ENCODE results near the gene TCAIM. TPM values are rescaled to one million over a fixed set of nuclear protein-coding genes. Genes with fewer than 3 reads are reported as not detected.

TCAIM gene
- total and polyA plus RNA-seq, 2 of the 4 experiments (the other 2 are of a cell fraction), result 11.0 to 21.5 TPM

DNA sequence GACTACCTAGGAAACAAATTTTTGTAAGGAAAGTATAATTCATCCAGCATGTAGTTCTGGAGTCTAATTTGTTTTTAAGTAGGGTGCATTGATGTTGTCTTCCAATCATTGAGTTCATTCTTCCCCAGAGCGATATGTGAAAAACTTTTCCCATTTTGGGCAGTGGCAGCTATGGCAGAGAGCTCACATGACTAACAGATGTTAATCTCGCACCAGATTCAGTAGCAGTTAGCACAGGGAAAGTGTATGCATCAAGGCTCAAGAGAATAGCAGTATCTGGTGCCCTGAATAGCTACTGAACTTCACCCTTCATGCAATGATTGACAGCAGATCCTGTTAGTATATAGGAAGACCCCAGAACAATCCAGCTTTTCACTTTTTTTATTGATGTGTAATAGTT is 46.3 kb upstream of the TCAIM start:
- Histone ChIP-seq H2AFZ (replicated peaks; ENCODE audit: low read length, poor library complexity) (no peak overlapping the region), H3K14ac (replicated peaks; ENCODE audit: low read depth, low read length) (no peak overlapping the region), H3K56ac (ENCODE audit: extremely low read depth, insufficient read depth, low read length) (no peak overlapping the region), H2AK9ac (replicated peaks; ENCODE audit: low read depth, low read length, poor library complexity) (no peak overlapping the region), H2BK5ac (ENCODE audit: low read depth, low read length, poor library complexity, severe bottlenecking) (no peak overlapping the region), H3K4me3 (ENCODE audit: insufficient read depth, low read depth, low read length) (no peak overlapping the region), H3K36me3 (ENCODE audit: control insufficient read depth, insufficient read depth, low read length) (no peaks in the 10 kb centered on the region), H2BK120ac (ENCODE audit: low read depth, low read length) (no peak overlapping the region), H3K18ac (ENCODE audit: low read depth, low read length) (no peak overlapping the region), H4K8ac (ENCODE audit: low read depth in 2 of 2, low read length in 2 of 2) (no peak overlapping the region), H4K20me1 (ENCODE audit: insufficient read depth, low read length) (no peaks in the 10 kb centered on the region), H3K27ac (ENCODE audit: insufficient read depth, low read length) (no peak overlapping the region), H3K27me3 (ENCODE audit: control insufficient read depth, insufficient read depth, low read length) (no peaks in the 10 kb centered on the region), H3K4ac (ENCODE audit: low read depth, low read length) (no peak overlapping the region), H3K9me1 (ENCODE audit: insufficient read depth, low read length) (no peaks in the 10 kb centered on the region), H3K23ac (ENCODE audit: low read depth, low read length) (no peak overlapping the region), H4K5ac (ENCODE audit: low read depth, low read length) (no peak overlapping the region), H2AK5ac (ENCODE audit: low read depth, low read length) (no peak overlapping the region), H3K4me2 (ENCODE audit: low read depth, low read length) (no peak overlapping the region), H2BK20ac (ENCODE audit: low read depth, low read length) (no peak overlapping the region), H3K4me1 (ENCODE audit: control insufficient read depth, insufficient read depth, low read length) (no peaks in the 10 kb centered on the region), H3K9me3 (ENCODE audit: control insufficient read depth, insufficient read depth, low read length) (no peaks in the 10 kb centered on the region), H3K79me1 (ENCODE audit: low read depth in 1 of 2, low read length in 2 of 2) (no peaks in the 10 kb centered on the region), H3K9ac (ENCODE audit: low read depth, low read length) (no peak overlapping the region), H4K91ac (ENCODE audit: insufficient read depth, low read depth, low read length) (no peak overlapping the region), H2BK15ac (ENCODE audit: low read depth, low read length) (no peak overlapping the region)
- dilution Hi-C loops (cut with HindIII; ENCODE audit: low sequenced_read_pairs, unreplicated experiment) (no loop called here), in situ Hi-C loops (cut with MboI; ENCODE audit: low sequenced_read_pairs) (no loop called here), intact Hi-C loops (cut with micrococcal nuclease) (no loop called here)
- TF ChIP-seq RAD21 (IDR thresholded peaks at IDR 0.05; ENCODE audit: low read length) (no peak), ELK1 (IDR thresholded peaks at IDR 0.05; ENCODE audit: borderline replicate concordance, low read depth, low read length) (no peak)
- WGBS, 2 experiments (ENCODE audit: extremely low coverage in 2 of 2, insufficient read length in 1 of 2), result no CpG with 5 or more reads among the region's 2 CpGs
- ATAC-seq (ENCODE audit: low read depth), result no peak
- BruUV-seq (replicated peaks), result no TSS peak
- DNase-seq, result no peak
- POLR2A ChIA-PET (ENCODE audit: unreplicated experiment), result no interaction called here
- CTCF ChIA-PET, result no interaction called here
